PC-3 (cell line): Measurements from ENCODE around the gene HSD3B2.

Source experiments
- EZH2phosphoT487 ChIP-seq: fragments of 300-600 bp; sonication (generic); IDR thresholded peaks from 2 replicates; pipeline ENCODE4 v1.6.1; 2018; ENCODE audit warnings: mild to moderate bottlenecking, antibody characterized with exemption, low read length, borderline replicate concordance
- TF ChIP-seq, protein P1 (sequence below): fragments of 300-600 bp; sonication (generic); conservative IDR thresholded peaks from 2 replicates; pipeline ENCODE4 v1.5.1; 2017; ENCODE audit warnings: antibody characterized with exemption, low read depth, mild to moderate bottlenecking, low read length

DNA sequence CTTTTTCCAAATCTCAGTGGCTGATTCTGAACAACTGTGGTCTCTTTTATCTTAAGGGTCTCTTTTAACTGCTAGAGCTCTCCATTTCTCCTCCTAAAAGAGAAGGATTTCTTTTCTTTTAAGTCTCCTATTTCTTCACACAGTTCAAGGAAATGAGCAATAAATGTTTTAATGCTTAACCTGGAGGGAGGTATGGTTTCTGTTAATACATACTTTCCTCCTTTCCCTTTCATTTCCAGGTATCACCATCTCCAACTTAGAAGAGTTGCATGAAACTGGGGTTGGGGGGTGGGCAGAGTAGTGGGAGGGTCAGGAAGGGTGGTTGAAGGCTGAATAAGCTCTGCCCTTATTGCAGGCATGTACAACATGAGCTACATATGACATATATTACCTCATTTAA is 31.4 kb downstream of the HSD3B2 start:
- TF ChIP-seq, protein P1, sequence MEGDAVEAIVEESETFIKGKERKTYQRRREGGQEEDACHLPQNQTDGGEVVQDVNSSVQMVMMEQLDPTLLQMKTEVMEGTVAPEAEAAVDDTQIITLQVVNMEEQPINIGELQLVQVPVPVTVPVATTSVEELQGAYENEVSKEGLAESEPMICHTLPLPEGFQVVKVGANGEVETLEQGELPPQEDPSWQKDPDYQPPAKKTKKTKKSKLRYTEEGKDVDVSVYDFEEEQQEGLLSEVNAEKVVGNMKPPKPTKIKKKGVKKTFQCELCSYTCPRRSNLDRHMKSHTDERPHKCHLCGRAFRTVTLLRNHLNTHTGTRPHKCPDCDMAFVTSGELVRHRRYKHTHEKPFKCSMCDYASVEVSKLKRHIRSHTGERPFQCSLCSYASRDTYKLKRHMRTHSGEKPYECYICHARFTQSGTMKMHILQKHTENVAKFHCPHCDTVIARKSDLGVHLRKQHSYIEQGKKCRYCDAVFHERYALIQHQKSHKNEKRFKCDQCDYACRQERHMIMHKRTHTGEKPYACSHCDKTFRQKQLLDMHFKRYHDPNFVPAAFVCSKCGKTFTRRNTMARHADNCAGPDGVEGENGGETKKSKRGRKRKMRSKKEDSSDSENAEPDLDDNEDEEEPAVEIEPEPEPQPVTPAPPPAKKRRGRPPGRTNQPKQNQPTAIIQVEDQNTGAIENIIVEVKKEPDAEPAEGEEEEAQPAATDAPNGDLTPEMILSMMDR, result no peak
- TF ChIP-seq EZH2phosphoT487, result no peak
